Measurements from ENCODE around the gene HMBS. TPM values are rescaled to one million over a fixed set of nuclear protein-coding genes. Genes with fewer than 3 reads are reported as not detected.

Gene HMBS
- total and polyA plus RNA-seq, 4 donors, result 4.0 to 31.1 (median 19.3) TPM

DNA sequence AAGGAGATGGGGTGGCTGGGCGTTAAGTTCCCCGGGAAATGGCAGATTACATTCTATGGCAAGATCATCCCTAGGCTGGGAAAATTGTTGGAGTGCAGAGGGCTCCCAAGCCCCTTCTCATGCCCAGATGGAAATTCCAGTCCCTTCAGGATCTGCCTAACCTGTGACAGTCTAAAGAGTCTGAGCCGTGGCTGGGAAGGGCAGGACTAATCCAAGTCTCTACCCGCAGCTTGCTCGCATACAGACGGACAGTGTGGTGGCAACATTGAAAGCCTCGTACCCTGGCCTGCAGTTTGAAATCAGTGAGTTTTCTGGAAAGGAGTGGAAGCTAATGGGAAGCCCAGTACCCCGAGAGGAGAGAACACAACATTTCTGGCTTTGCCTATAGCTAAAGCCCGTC lies 3.7 kb downstream of the HMBS start:
- H3K36me3 ChIP-seq (ENCODE audit: control insufficient read depth, insufficient read depth, low read length), result peaks cover 36% of the 10 kb centered on the region
- H3K27me3 ChIP-seq (ENCODE audit: control insufficient read depth, insufficient read depth, low read length), result no peaks in the 10 kb centered on the region
- H3K27ac ChIP-seq (ENCODE audit: low read depth, low read length), result no peak overlapping the region
- peaks cover 38% of the 10 kb centered on the region for H3K4me1 ChIP-seq (ENCODE audit: control insufficient read depth, insufficient read depth, low read length)
- 92% methylated on average over 9 of the region's 9 CpGs for WGBS (ENCODE audit: insufficient coverage)
- DNase-seq (ENCODE audit: low read depth in 4 of 6, low spot score in 6 of 6), result no peak
- no peak overlapping the region for H3K4me3 ChIP-seq (ENCODE audit: low read depth, low read length)
- no peaks in the 10 kb centered on the region for H3K9me3 ChIP-seq (ENCODE audit: control insufficient read depth, insufficient read depth, low read length)

DNA sequence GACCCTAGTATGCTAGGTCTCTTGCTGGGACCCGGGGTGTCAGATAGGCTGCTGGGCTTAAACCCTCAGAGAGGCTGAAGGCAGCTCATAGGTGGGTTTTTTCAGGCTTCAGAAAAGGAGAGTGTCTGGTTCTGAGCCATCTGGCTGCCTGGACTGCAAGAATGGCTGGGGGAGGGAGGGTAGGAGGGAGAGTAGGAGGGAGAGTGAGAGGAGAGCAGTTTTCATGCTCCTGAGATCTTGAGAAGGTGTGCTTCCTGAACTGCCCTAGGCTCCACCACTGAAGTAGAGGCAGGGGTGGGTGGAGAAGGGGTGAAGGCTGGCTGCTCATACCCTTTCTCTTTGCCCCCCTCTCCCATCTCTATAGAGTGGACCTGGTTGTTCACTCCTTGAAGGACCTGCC lies 4.6 kb downstream of the HMBS start:
- Histone ChIP-seq H3K9me3 (ENCODE audit: control insufficient read depth, insufficient read depth, low read length) (no peaks in the 10 kb centered on the region), H3K27ac (ENCODE audit: low read depth, low read length) (no peak overlapping the region), H3K27me3 (ENCODE audit: control insufficient read depth, insufficient read depth, low read length) (no peaks in the 10 kb centered on the region), H3K4me1 (ENCODE audit: control insufficient read depth, insufficient read depth, low read length) (peaks cover 43% of the 10 kb centered on the region), H3K4me3 (ENCODE audit: low read depth, low read length) (no peak overlapping the region), H3K36me3 (ENCODE audit: control insufficient read depth, insufficient read depth, low read length) (peaks cover 40% of the 10 kb centered on the region)
- DNase-seq (ENCODE audit: low read depth in 4 of 6, low spot score in 6 of 6), result no peak
- 100% methylated on average over 1 of the region's 1 CpG for WGBS (ENCODE audit: insufficient coverage)

DNA sequence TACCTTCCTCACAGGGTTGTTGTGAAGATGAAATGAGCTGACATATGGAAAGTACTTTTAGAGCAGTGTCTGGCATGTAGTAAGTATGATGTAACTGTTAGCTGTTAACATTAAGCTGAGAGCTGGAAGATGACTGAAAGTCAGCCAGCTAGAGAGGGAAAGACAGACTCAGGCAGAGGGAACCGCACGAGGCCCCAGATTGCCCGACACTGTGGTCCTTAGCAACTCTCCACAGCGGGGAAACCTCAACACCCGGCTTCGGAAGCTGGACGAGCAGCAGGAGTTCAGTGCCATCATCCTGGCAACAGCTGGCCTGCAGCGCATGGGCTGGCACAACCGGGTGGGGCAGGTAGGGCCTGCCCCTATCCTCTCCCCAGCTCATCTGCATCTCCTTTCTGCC lies 6.5 kb downstream of the HMBS start:
- no peak for DNase-seq (ENCODE audit: low read depth in 4 of 6, low spot score in 6 of 6)
- Histone ChIP-seq H3K4me1 (ENCODE audit: control insufficient read depth, insufficient read depth, low read length) (peaks cover 35% of the 10 kb centered on the region), H3K27ac (ENCODE audit: low read depth, low read length) (no peak overlapping the region), H3K27me3 (ENCODE audit: control insufficient read depth, insufficient read depth, low read length) (no peaks in the 10 kb centered on the region), H3K36me3 (ENCODE audit: control insufficient read depth, insufficient read depth, low read length) (peaks cover 40% of the 10 kb centered on the region), H3K9me3 (ENCODE audit: control insufficient read depth, insufficient read depth, low read length) (no peaks in the 10 kb centered on the region), H3K4me3 (ENCODE audit: low read depth, low read length) (peak overlapping the region; percentile 24)
- 35% methylated on average over 8 of the region's 9 CpGs for WGBS (ENCODE audit: insufficient coverage)

DNA sequence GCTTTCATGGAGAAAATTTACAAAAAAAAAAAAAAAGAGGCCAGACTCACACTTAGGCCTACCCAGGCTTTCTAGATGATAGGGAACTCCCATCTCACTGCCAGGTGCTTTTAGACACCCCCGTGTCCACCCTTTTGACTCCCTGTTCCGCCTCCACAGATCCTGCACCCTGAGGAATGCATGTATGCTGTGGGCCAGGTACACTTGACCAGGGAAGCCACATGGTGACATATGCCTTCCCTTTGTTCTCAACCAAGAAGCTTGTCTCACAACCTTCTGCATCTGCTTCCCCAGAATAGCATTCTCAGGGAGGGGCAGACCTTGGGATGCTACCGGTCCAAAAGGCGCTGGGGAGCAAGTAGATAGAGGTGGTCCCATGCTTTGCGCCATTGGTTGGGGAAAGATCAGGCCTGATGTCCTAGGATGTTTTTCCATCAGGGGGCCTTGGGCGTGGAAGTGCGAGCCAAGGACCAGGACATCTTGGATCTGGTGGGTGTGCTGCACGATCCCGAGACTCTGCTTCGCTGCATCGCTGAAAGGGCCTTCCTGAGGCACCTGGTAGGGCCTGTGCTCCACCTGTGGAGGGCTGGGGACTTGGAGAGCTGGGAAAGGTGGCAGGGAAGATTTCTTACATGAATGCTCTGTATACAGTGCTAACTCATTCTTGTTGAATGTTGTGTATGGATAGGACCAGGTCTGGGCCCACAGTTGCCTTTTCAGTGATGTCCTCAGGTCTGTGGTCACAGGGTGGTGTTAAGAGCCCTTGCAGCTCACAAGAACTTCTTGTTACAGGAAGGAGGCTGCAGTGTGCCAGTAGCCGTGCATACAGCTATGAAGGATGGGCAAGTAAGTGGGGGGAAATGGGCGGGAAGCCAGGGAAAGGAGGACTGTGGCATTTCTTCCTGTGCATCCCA lies 7.5 kb downstream of the HMBS start:
- WGBS (ENCODE audit: insufficient coverage), result 74% methylated on average over 13 of the region's 13 CpGs
- Histone ChIP-seq H3K27ac (ENCODE audit: low read depth, low read length) (no peak overlapping the region), H3K9me3 (ENCODE audit: control insufficient read depth, insufficient read depth, low read length) (no peaks in the 10 kb centered on the region), H3K27me3 (ENCODE audit: control insufficient read depth, insufficient read depth, low read length) (no peaks in the 10 kb centered on the region), H3K4me3 (ENCODE audit: low read depth, low read length) (peak overlapping the region; percentile 72), H3K4me1 (ENCODE audit: control insufficient read depth, insufficient read depth, low read length) (peaks cover 34% of the 10 kb centered on the region), H3K36me3 (ENCODE audit: control insufficient read depth, insufficient read depth, low read length) (peaks cover 47% of the 10 kb centered on the region)
- no peak for DNase-seq (ENCODE audit: low read depth in 4 of 6, low spot score in 6 of 6)

DNA sequence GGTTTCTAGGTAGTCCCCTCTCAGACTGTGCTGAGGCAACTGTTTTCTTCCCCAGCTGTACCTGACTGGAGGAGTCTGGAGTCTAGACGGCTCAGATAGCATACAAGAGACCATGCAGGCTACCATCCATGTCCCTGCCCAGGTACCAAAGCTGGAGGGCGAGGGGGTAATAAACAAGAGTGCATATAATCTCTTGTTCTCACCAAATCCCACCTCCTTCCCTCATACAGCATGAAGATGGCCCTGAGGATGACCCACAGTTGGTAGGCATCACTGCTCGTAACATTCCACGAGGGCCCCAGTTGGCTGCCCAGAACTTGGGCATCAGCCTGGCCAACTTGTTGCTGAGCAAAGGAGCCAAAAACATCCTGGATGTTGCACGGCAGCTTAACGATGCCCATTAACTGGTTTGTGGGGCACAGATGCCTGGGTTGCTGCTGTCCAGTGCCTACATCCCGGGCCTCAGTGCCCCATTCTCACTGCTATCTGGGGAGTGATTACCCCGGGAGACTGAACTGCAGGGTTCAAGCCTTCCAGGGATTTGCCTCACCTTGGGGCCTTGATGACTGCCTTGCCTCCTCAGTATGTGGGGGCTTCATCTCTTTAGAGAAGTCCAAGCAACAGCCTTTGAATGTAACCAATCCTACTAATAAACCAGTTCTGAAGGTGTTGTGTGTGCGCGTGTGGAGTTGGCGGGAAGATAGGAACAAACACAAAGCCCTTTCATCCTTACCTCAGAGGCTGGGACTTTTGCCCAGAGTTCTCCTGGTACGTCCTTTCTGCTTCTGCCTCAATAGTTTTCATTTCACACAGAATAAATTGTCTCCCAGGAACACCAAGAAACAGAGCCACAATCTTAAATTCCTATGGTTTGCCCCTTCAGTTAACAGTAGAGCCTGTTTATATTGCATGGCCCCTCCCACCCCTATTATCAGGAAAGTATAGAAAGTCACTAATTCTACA lies 8.5 kb downstream of the HMBS start:
- Histone ChIP-seq H3K27ac (ENCODE audit: low read depth, low read length) (peak overlapping the region; percentile 88), H3K4me3 (ENCODE audit: low read depth, low read length) (peak overlapping the region; percentile 72), H3K27me3 (ENCODE audit: control insufficient read depth, insufficient read depth, low read length) (no peaks in the 10 kb centered on the region), H3K4me1 (ENCODE audit: control insufficient read depth, insufficient read depth, low read length) (peaks cover 34% of the 10 kb centered on the region), H3K36me3 (ENCODE audit: control insufficient read depth, insufficient read depth, low read length) (peaks cover 52% of the 10 kb centered on the region), H3K9me3 (ENCODE audit: control insufficient read depth, insufficient read depth, low read length) (no peaks in the 10 kb centered on the region)
- WGBS (ENCODE audit: insufficient coverage), result 18% methylated on average over 9 of the region's 12 CpGs
- DNase-seq (ENCODE audit: low read depth in 4 of 6, low spot score in 6 of 6), result peak in 2 of 6 donors; percentile 20 to 54

DNA sequence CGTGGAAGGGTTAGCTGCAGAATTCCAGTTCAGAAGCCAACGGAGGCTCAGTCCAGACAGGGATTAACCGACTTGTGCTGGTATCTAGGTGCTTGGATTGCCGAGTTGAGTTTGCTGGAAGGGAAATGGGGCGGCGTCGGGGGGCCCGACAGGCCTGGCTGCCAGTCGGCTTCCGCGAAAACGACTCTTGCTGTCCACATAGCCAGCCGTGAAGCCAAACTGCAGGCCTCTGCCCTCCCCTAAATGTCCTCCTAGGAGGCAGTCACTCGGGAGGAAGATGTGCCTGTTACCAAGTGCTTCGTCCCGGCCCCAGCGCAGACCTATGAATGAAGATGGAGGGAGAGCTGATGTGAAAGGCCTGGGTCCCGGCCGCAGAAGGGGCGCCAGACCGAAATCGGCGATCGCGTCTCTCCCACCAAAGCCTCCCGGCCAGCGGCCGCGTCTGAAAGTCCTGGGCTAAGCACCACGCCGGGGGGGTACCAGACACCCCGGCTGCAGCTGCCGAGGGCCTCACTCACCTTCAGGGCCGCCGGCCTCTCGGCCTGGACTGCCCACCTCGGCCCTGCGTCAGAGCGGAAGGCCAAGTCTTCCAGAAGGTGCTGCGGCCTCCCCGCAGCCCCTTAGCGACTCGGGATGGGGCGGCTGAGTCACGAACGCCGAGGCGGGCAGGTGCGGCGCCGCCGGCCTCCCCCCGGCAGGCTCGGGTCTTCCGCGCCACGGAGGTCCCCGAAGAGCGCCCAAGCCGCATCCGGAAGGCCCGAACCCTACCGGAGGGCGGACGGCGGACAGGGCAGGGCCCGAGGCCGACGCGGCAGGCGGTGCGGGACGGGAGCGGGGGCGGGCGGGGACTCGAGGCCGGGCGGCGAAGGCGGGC lies 9.5 kb downstream of the HMBS start:
- H3K36me3 ChIP-seq (ENCODE audit: control insufficient read depth, insufficient read depth, low read length), result peaks cover 50% of the 10 kb centered on the region

DNA sequence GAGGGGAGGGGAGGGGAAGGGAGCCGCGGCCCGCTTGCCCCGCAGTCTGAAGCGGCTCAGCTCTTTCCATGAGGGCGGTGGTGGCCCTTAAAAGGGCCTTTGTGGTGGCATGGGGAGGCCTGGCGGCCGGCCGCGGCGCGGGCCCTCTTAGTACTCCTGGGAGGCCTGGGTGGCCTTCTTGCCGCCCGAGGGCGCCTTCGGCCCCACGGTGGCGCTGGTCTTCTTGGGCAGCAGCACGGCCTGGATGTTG lies 10.1 kb downstream of the HMBS start:
- Histone ChIP-seq H3K36me3 (ENCODE audit: control insufficient read depth, insufficient read depth, low read length) (peaks cover 46% of the 10 kb centered on the region), H3K27me3 (ENCODE audit: control insufficient read depth, insufficient read depth, low read length) (no peaks in the 10 kb centered on the region), H3K27ac (ENCODE audit: low read depth, low read length) (peak overlapping the region; percentile 87), H3K9me3 (ENCODE audit: control insufficient read depth, insufficient read depth, low read length) (no peaks in the 10 kb centered on the region), H3K4me1 (ENCODE audit: control insufficient read depth, insufficient read depth, low read length) (peaks cover 34% of the 10 kb centered on the region), H3K4me3 (ENCODE audit: low read depth, low read length) (peak overlapping the region; percentile 72)
- WGBS (ENCODE audit: insufficient coverage), result 0% methylated on average over 19 of the region's 19 CpGs
- peak in 1 of 6 donors; percentile 89 for DNase-seq (ENCODE audit: low read depth in 4 of 6, low spot score in 6 of 6)

More for the DNA sequence above, 9.5 kb downstream of the HMBS start:
- H3K4me3 ChIP-seq (ENCODE audit: low read depth, low read length), result peak overlapping the region; percentile 72
- peaks cover 34% of the 10 kb centered on the region for H3K4me1 ChIP-seq (ENCODE audit: control insufficient read depth, insufficient read depth, low read length)
- H3K9me3 ChIP-seq (ENCODE audit: control insufficient read depth, insufficient read depth, low read length), result no peaks in the 10 kb centered on the region
- peak overlapping the region; percentile 88 for H3K27ac ChIP-seq (ENCODE audit: low read depth, low read length)
- under 1% methylated on average over 80 of the region's 81 CpGs for WGBS (ENCODE audit: insufficient coverage)
- DNase-seq (ENCODE audit: low read depth in 4 of 6, low spot score in 6 of 6), result peak in 2 of 6 donors; percentile 34 to 50
- H3K27me3 ChIP-seq (ENCODE audit: control insufficient read depth, insufficient read depth, low read length), result no peaks in the 10 kb centered on the region

DNA sequence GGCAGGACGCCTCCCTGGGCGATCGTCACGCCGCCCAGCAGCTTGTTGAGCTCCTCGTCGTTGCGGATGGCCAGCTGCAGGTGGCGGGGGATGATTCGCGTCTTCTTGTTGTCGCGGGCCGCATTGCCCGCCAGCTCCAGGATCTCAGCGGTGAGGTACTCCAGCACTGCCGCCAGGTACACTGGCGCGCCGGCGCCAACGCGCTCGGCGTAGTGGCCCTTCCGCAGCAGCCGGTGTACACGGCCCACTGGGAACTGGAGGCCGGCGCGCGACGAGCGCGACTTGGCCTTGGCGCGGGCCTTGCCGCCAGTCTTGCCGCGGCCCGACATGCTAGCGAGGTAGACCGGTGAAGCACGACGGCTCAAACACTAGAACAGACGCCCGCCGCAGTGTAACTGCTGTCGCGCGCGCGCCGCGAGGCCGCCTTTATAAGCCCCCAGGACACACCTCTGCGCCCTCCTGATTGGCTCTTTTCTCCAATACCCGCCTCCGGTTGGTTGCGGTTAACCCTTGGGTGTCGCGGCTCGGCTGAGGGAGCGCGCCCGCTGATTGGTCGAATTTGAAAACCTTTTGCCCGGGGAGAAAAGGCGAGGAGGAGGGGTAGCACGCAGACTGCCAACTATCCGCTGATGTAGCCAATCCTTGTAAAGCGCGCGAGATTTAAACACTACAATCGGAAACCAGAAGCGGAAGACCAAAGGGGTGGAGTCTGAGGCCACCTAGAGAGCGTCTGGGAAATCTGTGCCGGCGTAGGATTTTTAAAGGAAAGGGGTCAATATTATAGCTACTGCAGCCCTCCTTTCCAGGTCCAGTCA lies 10.6 kb downstream of the HMBS start:
- Histone ChIP-seq H3K4me1 (ENCODE audit: control insufficient read depth, insufficient read depth, low read length) (peaks cover 34% of the 10 kb centered on the region), H3K27me3 (ENCODE audit: control insufficient read depth, insufficient read depth, low read length) (no peaks in the 10 kb centered on the region), H3K27ac (ENCODE audit: low read depth, low read length) (peak overlapping the region; percentile 87), H3K4me3 (ENCODE audit: low read depth, low read length) (peak overlapping the region; percentile 72), H3K36me3 (ENCODE audit: control insufficient read depth, insufficient read depth, low read length) (peaks cover 41% of the 10 kb centered on the region), H3K9me3 (ENCODE audit: control insufficient read depth, insufficient read depth, low read length) (no peaks in the 10 kb centered on the region)
- under 1% methylated on average over 70 of the region's 79 CpGs for WGBS (ENCODE audit: insufficient coverage)
- peak; percentile 97 to 100 (median 99) for DNase-seq (ENCODE audit: low read depth in 4 of 6, low spot score in 6 of 6)
